ENCODE measurements around the gene ST3GAL6. TPM values are rescaled to one million over a fixed set of nuclear protein-coding genes. Genes with fewer than 3 reads are reported as not detected.

Gene ST3GAL6
- total RNA-seq, 5 donors from 2014 or later (not counting 1 experiment from before 2014, with no cell fraction given): 0.55 to 1.0 (median 0.55) TPM; not detected in 2

DNA sequence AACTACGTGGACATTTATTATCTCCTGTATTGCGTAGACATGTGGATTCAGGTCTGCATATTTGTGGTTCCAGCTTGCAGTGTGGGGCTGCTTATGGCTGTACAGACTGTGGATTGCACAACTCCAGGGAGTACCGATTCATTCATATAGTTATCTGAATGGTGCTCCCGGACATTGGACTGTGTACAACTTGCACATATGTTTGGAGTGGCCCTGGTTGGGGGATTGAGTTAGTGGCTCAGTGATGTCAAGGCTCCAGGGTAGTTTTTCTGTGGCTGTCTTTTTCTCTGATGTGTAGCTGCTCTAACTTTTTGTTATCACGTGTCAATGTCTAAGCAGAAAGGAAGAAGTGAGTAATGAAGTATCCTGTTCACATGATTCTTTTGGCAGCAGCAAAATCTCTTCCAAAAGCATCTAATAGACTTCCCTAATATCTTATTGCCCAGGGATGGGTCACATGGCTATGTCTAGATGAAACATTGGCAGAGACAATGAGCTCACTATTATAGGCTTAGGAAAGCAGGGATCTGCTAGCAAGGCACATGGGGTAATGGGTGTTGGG is 15.8 kb downstream of the ST3GAL6 start:
- no peak overlapping the region for H3K27ac Mint-ChIP-seq
- Histone ChIP-seq H3K4me3 (ENCODE audit: control insufficient read depth in 1 of 2, extremely low read depth in 1 of 2, low read length in 1 of 2) (no peak overlapping the region), H3K27ac (ENCODE audit: low read length) (no peak overlapping the region), H3K9me3 (no peaks in the 10 kb centered on the region), H3K27me3 (replicated peaks in 1 of 2; ENCODE audit: control insufficient read depth in 2 of 2, extremely low read depth in 1 of 2, insufficient read depth in 2 of 2, low read length in 1 of 2) (no peaks in the 10 kb centered on the region), H3K36me3 (ENCODE audit: control insufficient read depth in 2 of 2, extremely low read depth in 1 of 2, insufficient read depth in 1 of 2, low read length in 1 of 2) (no peaks in the 10 kb centered on the region), H3K4me1 (ENCODE audit: control insufficient read depth in 1 of 2, extremely low read depth in 1 of 2, insufficient read depth in 2 of 2, low read length in 2 of 2) (no peaks in the 10 kb centered on the region)
- H3K9me3 Mint-ChIP-seq: no peaks in the 10 kb centered on the region
- ChIA-PET CTCF (no interaction called here), POLR2A (interaction anchor here in 1 of 2 donors (0.7 kb wide), 1 partner anchor 13 kb away, joined by 4 read pairs; no protein-coding TSS in a partner anchor)
- H3K4me1 Mint-ChIP-seq: no peaks in the 10 kb centered on the region
- ATAC-seq (replicated peaks in 1 of 4) (no peak), DNase-seq (no peak)
- no peaks in the 10 kb centered on the region for H3K36me3 Mint-ChIP-seq
- no peak overlapping the region for H3K4me3 Mint-ChIP-seq
- 42% methylated on average over 4 of the region's 5 CpGs for WGBS (ENCODE audit: insufficient coverage)
- H3K27me3 Mint-ChIP-seq: peaks cover 18 to 24% of the 10 kb centered on the region in 2 donors

DNA sequence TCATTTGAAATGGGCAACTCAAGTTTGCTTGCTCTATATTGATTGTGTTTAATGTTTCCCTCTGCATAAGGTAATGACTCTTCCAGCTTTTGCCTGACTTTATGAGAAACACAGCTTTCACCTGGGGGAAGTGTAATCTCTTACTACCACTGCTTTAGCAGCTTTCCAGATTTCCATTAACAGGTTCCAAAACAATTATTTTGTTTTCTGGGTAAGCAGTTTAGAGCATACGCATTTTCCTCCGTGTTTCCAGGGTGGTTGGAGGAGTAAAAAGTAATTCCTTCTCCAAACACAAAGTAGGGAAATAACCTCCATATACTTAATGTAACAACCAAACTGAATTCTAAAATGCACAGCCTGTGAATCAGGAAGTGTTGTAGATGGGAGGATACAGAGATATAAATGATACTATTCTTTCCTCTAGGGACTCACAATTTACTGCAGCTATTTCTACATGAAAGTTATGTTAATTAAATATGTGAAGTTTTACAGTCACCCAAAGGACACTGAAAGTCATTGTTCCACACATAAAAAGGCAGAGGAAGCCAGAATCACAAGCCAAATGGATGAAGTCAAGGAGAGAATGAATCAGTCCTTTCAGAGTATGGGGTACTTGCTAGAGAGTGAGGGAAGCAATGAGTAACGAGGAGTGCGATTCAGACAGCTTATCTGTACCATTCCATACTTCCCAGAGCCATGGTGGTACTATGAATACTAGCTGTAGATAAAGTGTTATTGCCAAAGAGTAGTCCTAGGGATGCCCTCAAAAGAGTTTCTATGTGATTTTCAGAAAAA is 16.6 kb downstream of the ST3GAL6 start:
- no peaks in the 10 kb centered on the region for H3K36me3 Mint-ChIP-seq
- ATAC-seq (replicated peaks in 1 of 4) (no peak), DNase-seq (no peak)
- H3K27ac Mint-ChIP-seq: no peak overlapping the region
- Histone ChIP-seq H3K9me3 (no peaks in the 10 kb centered on the region), H3K27ac (ENCODE audit: low read length) (no peak overlapping the region), H3K36me3 (ENCODE audit: control insufficient read depth in 2 of 2, extremely low read depth in 1 of 2, insufficient read depth in 1 of 2, low read length in 1 of 2) (no peaks in the 10 kb centered on the region), H3K4me3 (ENCODE audit: control insufficient read depth in 1 of 2, extremely low read depth in 1 of 2, low read length in 1 of 2) (no peak overlapping the region), H3K27me3 (replicated peaks in 1 of 2; ENCODE audit: control insufficient read depth in 2 of 2, extremely low read depth in 1 of 2, insufficient read depth in 2 of 2, low read length in 1 of 2) (no peaks in the 10 kb centered on the region), H3K4me1 (ENCODE audit: control insufficient read depth in 1 of 2, extremely low read depth in 1 of 2, insufficient read depth in 2 of 2, low read length in 2 of 2) (no peaks in the 10 kb centered on the region)
- no CpG with 5 or more reads among the region's 4 CpGs for WGBS (ENCODE audit: insufficient coverage)
- H3K4me3 Mint-ChIP-seq: no peak overlapping the region
- H3K9me3 Mint-ChIP-seq: no peaks in the 10 kb centered on the region
- H3K27me3 Mint-ChIP-seq: peaks cover 15 to 21% of the 10 kb centered on the region in 2 donors
- CTCF ChIA-PET: no interaction called here
- POLR2A ChIA-PET: interaction anchor here in 1 of 2 donors (0.7 kb wide), 1 partner anchor 12 kb away, joined by 4 read pairs; no protein-coding TSS in a partner anchor
- no peaks in the 10 kb centered on the region for H3K4me1 Mint-ChIP-seq

DNA sequence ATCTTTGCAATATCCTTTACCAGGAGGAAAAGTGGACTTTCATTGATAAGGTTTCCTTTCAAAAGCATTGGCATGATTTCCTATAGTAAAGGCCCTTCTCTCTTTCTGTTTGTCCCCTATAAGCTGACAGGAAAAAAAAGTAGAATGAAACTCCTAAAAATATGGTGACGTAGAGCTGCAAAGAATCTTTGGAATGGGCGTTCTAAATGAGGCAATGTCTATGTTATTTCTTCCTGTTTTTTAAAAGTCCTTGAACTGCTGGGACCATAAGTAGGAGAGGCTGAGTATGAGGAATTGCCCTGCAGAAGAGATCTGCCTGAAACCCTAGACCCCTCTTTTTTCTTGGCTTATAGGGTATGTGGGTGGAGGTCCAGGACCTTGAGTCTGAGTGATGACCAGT is 17.2 kb downstream of the ST3GAL6 start:
- DNase-seq (no peak), ATAC-seq (replicated peaks in 1 of 4) (no peak)
- Mint-ChIP-seq H3K4me1 (no peaks in the 10 kb centered on the region), H3K27ac (no peak overlapping the region), H3K4me3 (no peak overlapping the region), H3K9me3 (no peaks in the 10 kb centered on the region), H3K27me3 (peaks cover 15 to 19% of the 10 kb centered on the region in 2 donors), H3K36me3 (no peaks in the 10 kb centered on the region)
- whole genome bisulfite sequencing (ENCODE audit: insufficient coverage): no CpG with 5 or more reads among the region's 2 CpGs
- H3K36me3 ChIP-seq (ENCODE audit: control insufficient read depth in 2 of 2, extremely low read depth in 1 of 2, insufficient read depth in 1 of 2, low read length in 1 of 2): no peaks in the 10 kb centered on the region
- H3K9me3 ChIP-seq: no peaks in the 10 kb centered on the region
- H3K27me3 ChIP-seq (replicated peaks in 1 of 2; ENCODE audit: control insufficient read depth in 2 of 2, extremely low read depth in 1 of 2, insufficient read depth in 2 of 2, low read length in 1 of 2): no peaks in the 10 kb centered on the region
- ChIA-PET POLR2A (no interaction called here), CTCF (no interaction called here)
- H3K4me1 ChIP-seq (ENCODE audit: control insufficient read depth in 1 of 2, extremely low read depth in 1 of 2, insufficient read depth in 2 of 2, low read length in 2 of 2): no peaks in the 10 kb centered on the region
- H3K27ac ChIP-seq (ENCODE audit: low read length): no peak overlapping the region
- H3K4me3 ChIP-seq (ENCODE audit: control insufficient read depth in 1 of 2, extremely low read depth in 1 of 2, low read length in 1 of 2): no peak overlapping the region

DNA sequence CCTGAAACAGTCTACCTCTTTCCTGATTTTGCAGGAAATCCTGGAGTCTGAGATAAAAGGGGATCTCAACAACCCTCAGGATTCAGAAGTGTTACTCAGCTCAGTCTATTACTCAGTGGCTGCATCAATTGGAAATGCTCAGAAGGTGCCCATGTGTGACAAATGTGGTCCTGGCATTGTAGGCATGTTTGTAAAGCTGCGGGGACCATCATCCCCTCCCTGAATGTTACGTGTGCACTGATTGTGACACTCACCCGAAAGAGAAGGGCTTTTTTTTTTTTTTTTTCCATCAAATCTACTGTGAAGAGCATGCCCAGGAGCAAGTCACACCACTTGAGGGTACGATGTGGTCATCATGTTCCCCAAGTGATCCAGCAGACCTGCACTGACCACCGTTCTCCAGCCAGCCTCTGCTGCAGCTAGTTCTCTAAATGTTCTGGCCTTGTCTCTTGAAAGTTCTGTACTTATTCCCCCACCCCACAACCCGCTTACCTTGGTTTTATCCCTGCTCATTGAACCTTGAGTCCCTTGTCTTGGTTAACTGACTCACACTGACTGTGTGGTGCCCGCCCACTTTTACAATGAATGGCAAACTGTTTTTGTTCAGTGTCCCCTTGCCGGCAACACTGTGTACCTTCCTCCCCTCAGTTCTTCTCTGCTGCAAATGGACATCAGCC is 19.8 kb downstream of the ST3GAL6 start:
- WGBS (ENCODE audit: insufficient coverage): 87% methylated on average over 4 of the region's 8 CpGs
- H3K9me3 ChIP-seq: no peaks in the 10 kb centered on the region
- H3K9me3 Mint-ChIP-seq: no peaks in the 10 kb centered on the region
- no peak overlapping the region for H3K4me3 Mint-ChIP-seq
- H3K27ac ChIP-seq (ENCODE audit: low read length): no peak overlapping the region
- no peaks in the 10 kb centered on the region for H3K27me3 ChIP-seq (replicated peaks in 1 of 2; ENCODE audit: control insufficient read depth in 2 of 2, extremely low read depth in 1 of 2, insufficient read depth in 2 of 2, low read length in 1 of 2)
- H3K27ac Mint-ChIP-seq: no peak overlapping the region
- H3K27me3 Mint-ChIP-seq: peaks cover 14 to 15% of the 10 kb centered on the region in 2 donors
- no peak for DNase-seq
- H3K4me1 Mint-ChIP-seq: no peaks in the 10 kb centered on the region
- H3K4me3 ChIP-seq (ENCODE audit: control insufficient read depth in 1 of 2, extremely low read depth in 1 of 2, low read length in 1 of 2): no peak overlapping the region
- ATAC-seq (replicated peaks in 1 of 4): no peak
- H3K36me3 Mint-ChIP-seq: no peaks in the 10 kb centered on the region
- no peaks in the 10 kb centered on the region for H3K4me1 ChIP-seq (ENCODE audit: control insufficient read depth in 1 of 2, extremely low read depth in 1 of 2, insufficient read depth in 2 of 2, low read length in 2 of 2)
- CTCF ChIA-PET: no interaction called here
- no peaks in the 10 kb centered on the region for H3K36me3 ChIP-seq (ENCODE audit: control insufficient read depth in 2 of 2, extremely low read depth in 1 of 2, insufficient read depth in 1 of 2, low read length in 1 of 2)
- POLR2A ChIA-PET: no interaction called here

DNA sequence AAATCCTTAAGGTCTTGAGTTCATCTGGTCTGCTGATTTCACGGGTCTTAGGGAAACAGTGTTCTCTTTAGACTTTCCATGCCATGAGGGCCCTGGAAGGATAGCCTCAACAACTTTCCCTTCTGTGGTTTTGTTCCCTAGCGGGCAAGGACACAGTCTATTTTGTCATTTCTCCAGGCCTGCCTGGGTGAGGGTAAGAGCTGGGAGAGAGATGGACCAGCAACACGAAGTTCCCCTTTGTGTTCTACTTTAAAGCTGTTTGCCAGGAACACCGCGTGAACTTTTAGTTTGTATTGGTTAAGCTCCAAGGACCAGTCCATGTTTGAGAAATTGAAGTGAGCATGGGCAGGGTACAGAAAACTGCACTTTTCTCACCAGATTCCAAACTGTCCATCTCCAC is 20.9 kb downstream of the ST3GAL6 start:
- ATAC-seq (replicated peaks in 1 of 4) (no peak), DNase-seq (no peak)
- no peak overlapping the region for H3K4me3 ChIP-seq (ENCODE audit: control insufficient read depth in 1 of 2, extremely low read depth in 1 of 2, low read length in 1 of 2)
- Mint-ChIP-seq H3K27me3 (peaks cover 6 to 12% of the 10 kb centered on the region in 2 donors), H3K27ac (no peak overlapping the region), H3K36me3 (no peaks in the 10 kb centered on the region), H3K4me1 (no peaks in the 10 kb centered on the region), H3K9me3 (no peaks in the 10 kb centered on the region), H3K4me3 (no peak overlapping the region)
- ChIA-PET CTCF (no interaction called here), POLR2A (no interaction called here)
- WGBS (ENCODE audit: insufficient coverage): 75% methylated on average over 1 of the region's 5 CpGs
- H3K36me3 ChIP-seq (ENCODE audit: control insufficient read depth in 2 of 2, extremely low read depth in 1 of 2, insufficient read depth in 1 of 2, low read length in 1 of 2): no peaks in the 10 kb centered on the region
- H3K27ac ChIP-seq (ENCODE audit: low read length): no peak overlapping the region
- H3K9me3 ChIP-seq: no peaks in the 10 kb centered on the region
- no peaks in the 10 kb centered on the region for H3K4me1 ChIP-seq (ENCODE audit: control insufficient read depth in 1 of 2, extremely low read depth in 1 of 2, insufficient read depth in 2 of 2, low read length in 2 of 2)
- H3K27me3 ChIP-seq (replicated peaks in 1 of 2; ENCODE audit: control insufficient read depth in 2 of 2, extremely low read depth in 1 of 2, insufficient read depth in 2 of 2, low read length in 1 of 2): no peaks in the 10 kb centered on the region

DNA sequence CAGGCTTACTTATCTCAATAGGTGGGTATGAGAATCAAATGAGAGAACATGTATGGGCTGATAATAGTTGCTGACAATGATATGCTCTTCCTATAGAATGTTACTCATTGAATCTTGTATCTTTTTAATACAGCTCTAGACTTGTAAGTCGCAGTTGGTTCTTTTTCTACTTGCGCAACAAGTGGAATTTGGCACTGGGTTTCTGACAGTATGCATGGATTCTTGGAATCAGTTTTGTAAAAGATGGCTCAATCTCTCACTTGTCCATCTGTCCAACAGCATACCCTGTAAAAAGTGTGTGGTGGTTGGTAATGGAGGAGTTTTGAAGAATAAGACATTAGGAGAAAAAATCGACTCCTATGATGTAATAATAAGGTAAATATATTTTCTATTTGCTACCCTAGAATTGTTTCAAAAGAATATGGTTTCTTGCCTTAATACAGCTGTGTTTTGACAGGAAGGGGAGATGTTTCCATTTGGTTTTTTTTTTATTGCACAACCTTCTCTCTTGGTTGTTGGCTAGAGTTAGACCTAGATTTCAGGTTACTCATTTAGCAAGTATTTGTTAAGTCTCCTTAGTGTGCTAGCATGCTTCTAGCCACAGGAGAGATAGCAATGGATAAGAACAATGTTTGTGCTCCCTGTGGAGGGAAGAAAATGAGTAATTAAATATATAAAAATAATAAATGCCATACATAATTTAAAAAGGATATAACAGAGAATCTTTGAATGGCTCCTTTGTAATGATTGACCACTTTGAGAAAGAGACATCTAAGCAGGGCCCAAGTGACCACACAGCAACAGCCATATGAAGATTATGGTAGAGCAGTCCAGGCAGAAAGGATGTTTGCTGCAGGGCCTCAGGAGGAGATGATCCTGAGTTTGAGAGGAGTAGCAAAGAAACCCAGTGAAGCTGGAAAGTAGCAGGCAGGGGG is 21.8 kb downstream of the ST3GAL6 start:
- Histone ChIP-seq H3K4me1 (ENCODE audit: control insufficient read depth in 1 of 2, extremely low read depth in 1 of 2, insufficient read depth in 2 of 2, low read length in 2 of 2) (no peaks in the 10 kb centered on the region), H3K27ac (ENCODE audit: low read length) (no peak overlapping the region), H3K9me3 (no peaks in the 10 kb centered on the region), H3K27me3 (replicated peaks in 1 of 2; ENCODE audit: control insufficient read depth in 2 of 2, extremely low read depth in 1 of 2, insufficient read depth in 2 of 2, low read length in 1 of 2) (no peaks in the 10 kb centered on the region), H3K4me3 (ENCODE audit: control insufficient read depth in 1 of 2, extremely low read depth in 1 of 2, low read length in 1 of 2) (no peak overlapping the region), H3K36me3 (ENCODE audit: control insufficient read depth in 2 of 2, extremely low read depth in 1 of 2, insufficient read depth in 1 of 2, low read length in 1 of 2) (no peaks in the 10 kb centered on the region)
- no peak overlapping the region for H3K4me3 Mint-ChIP-seq
- ATAC-seq (replicated peaks in 1 of 4): no peak
- WGBS (ENCODE audit: insufficient coverage): no CpG with 5 or more reads among the region's 3 CpGs
- no peaks in the 10 kb centered on the region for H3K36me3 Mint-ChIP-seq
- no peak for DNase-seq
- POLR2A ChIA-PET: no interaction called here
- no peaks in the 10 kb centered on the region for H3K4me1 Mint-ChIP-seq
- H3K27ac Mint-ChIP-seq: no peak overlapping the region
- CTCF ChIA-PET: no interaction called here
- H3K9me3 Mint-ChIP-seq: no peaks in the 10 kb centered on the region
- H3K27me3 Mint-ChIP-seq: peaks cover 3 to 9% of the 10 kb centered on the region in 2 donors

All from T-cell (primary cell).